Osteocyte (in vitro differentiated cells): ENCODE measurements around the gene RAET1E. TPM values are rescaled to one million over a fixed set of nuclear protein-coding genes. Genes with fewer than 3 reads are reported as not detected.
"Not testable (repeated sequence)": the region's sequence is repeated elsewhere in the genome, so short reads cannot be mapped to it uniquely, and the experiment has no call there.

Source experiments
- DNase-seq: peaks from one replicate; pipeline ENCODE4 v3.0.0; 2021; ENCODE audit warnings: mixed read lengths; ENCODE audit not compliant: unreplicated experiment; ENCODE audit errors: extremely low spot score
- H3K27ac Mint-ChIP-seq: one replicate; pipeline ENCODE4 v1.8.0; 2021; ENCODE audit warnings: mild to moderate bottlenecking, mixed read lengths; ENCODE audit not compliant: unreplicated experiment
- H3K27me3 Mint-ChIP-seq: one replicate; pipeline ENCODE4 v1.8.0; 2021; ENCODE audit warnings: mixed read lengths; ENCODE audit not compliant: unreplicated experiment
- H3K36me3 Mint-ChIP-seq: one replicate; pipeline ENCODE4 v1.8.0; 2021; ENCODE audit warnings: mixed read lengths; ENCODE audit not compliant: unreplicated experiment
- H3K4me1 Mint-ChIP-seq: one replicate; pipeline ENCODE4 v1.8.0; 2021; ENCODE audit warnings: mixed read lengths; ENCODE audit not compliant: unreplicated experiment
- H3K4me3 Mint-ChIP-seq: one replicate; pipeline ENCODE4 v1.8.0; 2021; ENCODE audit warnings: mild to moderate bottlenecking, moderate library complexity, mixed read lengths; ENCODE audit not compliant: unreplicated experiment
- H3K9me3 Mint-ChIP-seq: one replicate; pipeline ENCODE4 v1.8.0; 2021; ENCODE audit warnings: mixed read lengths; ENCODE audit not compliant: unreplicated experiment
- total RNA-seq: library from RNA; stranded (reverse); gene quantifications from 2 replicates; pipeline ENCODE4 v1.2.1, GENCODE V29; 2021
- TF ChIP-seq, protein P1 (sequence below): fragments of 200-600 bp; sonication (generic); IDR thresholded peaks from 2 replicates; pipeline ENCODE4 v1.5.0; 2021; ENCODE audit warnings: antibody characterized with exemption, mild to moderate bottlenecking, moderate library complexity

Gene RAET1E
- total RNA-seq, 1 donor from 2014 or later, result not detected

DNA sequence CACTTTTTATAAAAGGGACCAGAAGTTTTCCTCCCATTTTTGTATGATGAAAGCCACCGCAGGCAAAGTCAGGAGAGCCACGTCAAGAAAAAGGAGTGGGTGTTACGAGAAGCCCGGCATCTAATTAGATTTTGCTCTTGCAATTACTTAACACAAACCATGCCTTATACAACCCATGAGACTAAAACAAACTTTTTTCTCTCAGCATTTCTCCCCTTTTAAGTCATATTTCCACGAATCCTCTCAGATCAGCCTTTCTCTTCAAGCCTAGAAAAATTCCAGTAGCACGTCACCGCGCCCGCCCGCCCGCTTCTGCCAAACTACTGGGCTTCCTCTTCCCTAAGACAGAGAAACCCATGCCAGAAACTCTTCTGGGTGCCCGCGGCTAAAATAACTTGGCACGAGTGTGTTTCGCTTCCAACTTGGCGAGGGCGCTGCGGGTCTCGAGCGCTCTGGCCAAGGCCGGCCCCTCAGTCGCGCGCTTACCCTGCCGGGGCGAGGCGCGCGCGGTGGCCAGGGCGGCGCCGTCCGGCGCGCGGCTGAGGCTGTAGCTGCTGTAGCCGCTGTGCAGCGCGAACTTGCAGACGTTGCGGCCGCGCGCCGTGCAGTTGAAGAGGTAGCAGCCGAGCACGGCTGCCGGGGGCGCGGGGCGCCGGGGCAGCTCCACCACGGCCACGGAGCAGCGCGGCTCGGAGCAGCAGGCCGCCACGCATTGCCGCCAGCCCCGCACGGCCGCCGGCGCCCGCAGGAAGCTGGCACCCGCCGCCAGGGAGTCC, 34.8 kb downstream of the RAET1E start:
- peaks cover 2% of the 10 kb centered on the region for H3K36me3 Mint-ChIP-seq
- no peaks in the 10 kb centered on the region for H3K27me3 Mint-ChIP-seq
- H3K9me3 Mint-ChIP-seq, result no peaks in the 10 kb centered on the region
- DNase-seq, result peak; percentile 95
- TF ChIP-seq, protein P1, sequence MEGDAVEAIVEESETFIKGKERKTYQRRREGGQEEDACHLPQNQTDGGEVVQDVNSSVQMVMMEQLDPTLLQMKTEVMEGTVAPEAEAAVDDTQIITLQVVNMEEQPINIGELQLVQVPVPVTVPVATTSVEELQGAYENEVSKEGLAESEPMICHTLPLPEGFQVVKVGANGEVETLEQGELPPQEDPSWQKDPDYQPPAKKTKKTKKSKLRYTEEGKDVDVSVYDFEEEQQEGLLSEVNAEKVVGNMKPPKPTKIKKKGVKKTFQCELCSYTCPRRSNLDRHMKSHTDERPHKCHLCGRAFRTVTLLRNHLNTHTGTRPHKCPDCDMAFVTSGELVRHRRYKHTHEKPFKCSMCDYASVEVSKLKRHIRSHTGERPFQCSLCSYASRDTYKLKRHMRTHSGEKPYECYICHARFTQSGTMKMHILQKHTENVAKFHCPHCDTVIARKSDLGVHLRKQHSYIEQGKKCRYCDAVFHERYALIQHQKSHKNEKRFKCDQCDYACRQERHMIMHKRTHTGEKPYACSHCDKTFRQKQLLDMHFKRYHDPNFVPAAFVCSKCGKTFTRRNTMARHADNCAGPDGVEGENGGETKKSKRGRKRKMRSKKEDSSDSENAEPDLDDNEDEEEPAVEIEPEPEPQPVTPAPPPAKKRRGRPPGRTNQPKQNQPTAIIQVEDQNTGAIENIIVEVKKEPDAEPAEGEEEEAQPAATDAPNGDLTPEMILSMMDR, result peak; percentile 5
- H3K4me1 Mint-ChIP-seq, result peaks cover 55% of the 10 kb centered on the region
- H3K27ac Mint-ChIP-seq, result peak overlapping the region; percentile 99
- H3K4me3 Mint-ChIP-seq, result peak overlapping the region; percentile 90

DNA sequence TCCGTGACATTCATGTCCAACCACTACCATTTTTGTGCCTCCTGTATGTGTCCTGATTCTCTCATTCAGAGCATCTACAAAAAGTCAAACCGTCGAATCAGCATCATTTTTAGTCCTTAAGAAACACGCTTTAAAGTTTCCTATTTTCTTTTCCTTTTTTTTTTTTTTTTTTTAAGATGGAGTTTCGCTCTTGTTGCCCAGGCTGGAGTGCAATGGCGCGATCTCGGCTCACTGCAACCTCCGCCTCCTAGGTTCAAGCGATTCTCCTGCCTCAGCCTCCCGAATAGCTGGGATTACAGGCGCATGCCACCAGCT, 35.5 kb downstream of the RAET1E start:
- peak overlapping the region; percentile 90 for H3K4me3 Mint-ChIP-seq
- H3K27ac Mint-ChIP-seq, result peak overlapping the region; percentile 99
- H3K4me1 Mint-ChIP-seq, result peaks cover 61% of the 10 kb centered on the region
- not testable (repeated sequence) for H3K36me3 Mint-ChIP-seq, H3K9me3 Mint-ChIP-seq, H3K27me3 Mint-ChIP-seq, DNase-seq

DNA sequence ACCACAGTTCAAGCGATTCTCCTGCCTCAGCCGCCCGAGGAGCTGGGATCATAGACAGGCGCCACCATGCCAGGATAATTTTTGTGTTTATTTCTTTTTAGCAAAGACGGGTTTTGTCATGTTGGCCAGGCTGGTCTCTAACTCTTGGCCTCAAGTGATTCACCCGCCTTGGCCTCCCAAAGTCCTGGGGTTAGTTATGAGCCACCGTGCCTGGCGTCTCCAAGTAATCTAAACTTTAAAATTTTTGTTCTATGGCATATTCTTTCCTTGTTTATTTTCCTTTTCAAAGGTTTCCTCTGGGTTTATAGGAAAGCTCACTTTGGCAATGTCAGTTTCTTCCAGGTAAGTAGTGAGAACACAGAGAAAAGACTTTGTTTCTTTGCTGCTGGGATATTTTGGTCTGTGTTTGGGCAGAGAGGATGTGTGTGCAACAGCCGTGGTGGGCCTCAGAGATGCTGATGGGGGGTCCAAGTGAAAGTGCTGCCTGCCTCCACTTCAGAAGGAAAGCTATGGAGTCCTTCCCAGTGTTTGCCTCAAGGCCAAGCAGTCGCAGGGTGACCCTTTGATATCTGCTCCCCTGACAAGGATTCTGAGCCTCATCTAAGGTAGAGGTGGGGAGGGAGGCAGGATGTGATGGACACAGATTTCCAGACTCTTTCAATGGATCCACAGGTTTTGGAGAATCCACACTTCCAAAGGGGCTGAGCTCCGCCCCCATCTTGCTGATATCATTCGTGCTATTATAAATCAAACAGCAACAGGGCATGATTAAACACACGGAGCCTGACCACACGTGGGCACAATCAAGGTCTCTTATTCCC, 36.1 kb downstream of the RAET1E start:
- peaks cover 2% of the 10 kb centered on the region for H3K36me3 Mint-ChIP-seq
- H3K4me1 Mint-ChIP-seq, result peaks cover 67% of the 10 kb centered on the region
- no peaks in the 10 kb centered on the region for H3K9me3 Mint-ChIP-seq
- H3K4me3 Mint-ChIP-seq, result peak overlapping the region; percentile 90
- no peak for DNase-seq
- TF ChIP-seq, protein P1, result no peak
- no peaks in the 10 kb centered on the region for H3K27me3 Mint-ChIP-seq
- H3K27ac Mint-ChIP-seq, result peak overlapping the region; percentile 99

DNA sequence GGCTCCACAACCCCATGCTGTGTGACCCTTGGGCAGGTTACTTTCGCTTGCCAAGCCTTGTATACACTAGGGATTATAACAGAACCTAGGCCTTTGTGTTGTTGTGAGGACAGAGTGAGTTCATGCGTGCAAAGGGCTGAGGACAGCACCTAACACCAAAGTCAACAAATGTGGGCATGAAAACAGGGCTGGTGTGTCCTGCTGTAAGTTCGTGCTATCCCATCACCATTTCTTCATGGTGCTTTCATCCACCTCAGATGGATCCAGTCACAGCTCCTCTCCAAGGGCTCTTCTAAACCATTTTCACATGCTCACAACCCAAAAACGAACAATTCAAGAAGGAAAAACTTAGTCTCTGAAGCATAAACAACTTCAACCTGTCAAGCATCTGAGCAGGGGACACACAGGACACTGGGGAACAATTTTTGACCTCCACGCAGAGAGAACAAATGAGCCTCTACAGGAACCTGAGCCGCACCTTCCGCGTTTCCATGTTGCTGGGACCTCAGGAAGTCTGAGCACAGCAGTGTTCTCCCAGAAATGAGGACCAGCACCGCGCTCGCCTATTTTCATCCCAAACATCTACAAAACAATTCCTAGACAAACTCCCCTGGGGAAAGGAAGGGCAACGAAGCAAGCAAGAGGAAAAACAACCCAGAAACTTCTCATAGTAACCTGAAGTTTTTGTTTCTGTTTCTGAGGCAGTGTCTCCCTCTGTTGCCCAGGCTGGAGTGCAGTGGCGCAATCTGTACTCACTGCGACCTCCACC, 36.9 kb downstream of the RAET1E start:
- Mint-ChIP-seq H3K4me1 (peaks cover 75% of the 10 kb centered on the region), H3K4me3 (peak overlapping the region; percentile 90), H3K9me3 (no peaks in the 10 kb centered on the region), H3K27me3 (no peaks in the 10 kb centered on the region), H3K27ac (peak overlapping the region; percentile 99), H3K36me3 (peaks cover 2% of the 10 kb centered on the region)
- no peak for DNase-seq
- TF ChIP-seq, protein P1, result peak; percentile 39

DNA sequence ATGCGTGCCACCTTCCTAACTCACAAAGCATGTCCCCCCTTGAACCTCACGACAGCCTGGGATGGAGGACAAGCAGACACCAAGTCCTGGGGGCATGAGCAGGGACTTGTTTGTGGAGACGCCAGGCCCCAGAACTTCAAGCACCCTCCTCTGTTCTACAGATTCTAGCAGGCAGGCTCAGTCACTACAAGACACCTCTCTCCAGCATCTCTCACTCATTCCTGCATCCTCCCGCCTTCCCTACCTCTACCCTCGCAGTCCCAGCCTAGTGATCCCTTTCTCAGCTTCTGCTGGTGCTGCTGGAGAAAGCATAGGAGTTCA, 37.4 kb downstream of the RAET1E start:
- H3K4me1 Mint-ChIP-seq, result peaks cover 80% of the 10 kb centered on the region
- no peaks in the 10 kb centered on the region for H3K9me3 Mint-ChIP-seq
- H3K36me3 Mint-ChIP-seq, result peaks cover 2% of the 10 kb centered on the region
- TF ChIP-seq, protein P1, result no peak
- H3K27ac Mint-ChIP-seq, result peak overlapping the region; percentile 99
- no peak for DNase-seq
- no peaks in the 10 kb centered on the region for H3K27me3 Mint-ChIP-seq
- H3K4me3 Mint-ChIP-seq, result peak overlapping the region; percentile 90
